Femur (tissue), 1 donor: ENCODE measurements around the gene PKD2L1.
"Not testable (repeated sequence)": the region's sequence is repeated elsewhere in the genome, so short reads cannot be mapped to it uniquely, and the experiment has no call there.

Experiments used
- DNase-seq: peaks from one replicate; pipeline ENCODE4 v3.0.0-alpha.2; 2017

Gene PKD2L1

DNA sequence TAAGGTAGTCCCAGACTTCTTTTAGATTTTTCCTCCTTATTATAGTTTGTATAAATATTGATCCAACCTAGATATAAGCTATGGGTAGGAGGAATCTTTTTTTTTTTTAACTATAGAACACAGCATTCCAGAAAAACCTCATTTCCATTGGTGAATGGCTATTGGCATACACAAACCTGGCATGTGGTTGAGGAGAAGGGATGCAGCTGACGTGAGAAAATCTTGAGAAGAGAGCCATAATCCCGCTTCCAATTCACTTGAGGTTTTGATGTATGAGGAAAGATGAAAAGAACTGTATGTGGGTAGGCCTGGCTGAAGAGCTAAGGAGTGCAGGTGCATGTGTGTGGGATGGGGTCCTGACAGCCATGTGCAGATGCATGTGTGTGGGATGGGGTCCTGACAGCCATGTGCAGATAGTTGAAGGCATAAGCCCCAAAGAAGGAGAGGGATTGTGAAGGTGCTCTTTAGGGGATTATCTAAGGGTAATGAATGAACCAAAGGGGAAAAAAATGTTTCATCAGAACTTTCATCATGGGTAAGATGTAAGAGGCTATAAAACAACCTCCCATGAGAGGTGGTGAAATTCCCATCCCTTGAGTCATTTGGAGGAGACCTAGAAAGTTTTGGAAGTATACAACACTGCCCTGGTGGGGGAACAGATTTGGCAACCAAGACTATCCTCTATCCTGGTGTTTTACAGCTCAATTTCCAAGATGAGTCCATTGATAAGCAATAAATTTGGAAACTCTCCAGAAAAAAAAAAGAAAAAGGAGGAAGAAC is 3.8 kb upstream of the PKD2L1 start:
- no peak for DNase-seq

DNA sequence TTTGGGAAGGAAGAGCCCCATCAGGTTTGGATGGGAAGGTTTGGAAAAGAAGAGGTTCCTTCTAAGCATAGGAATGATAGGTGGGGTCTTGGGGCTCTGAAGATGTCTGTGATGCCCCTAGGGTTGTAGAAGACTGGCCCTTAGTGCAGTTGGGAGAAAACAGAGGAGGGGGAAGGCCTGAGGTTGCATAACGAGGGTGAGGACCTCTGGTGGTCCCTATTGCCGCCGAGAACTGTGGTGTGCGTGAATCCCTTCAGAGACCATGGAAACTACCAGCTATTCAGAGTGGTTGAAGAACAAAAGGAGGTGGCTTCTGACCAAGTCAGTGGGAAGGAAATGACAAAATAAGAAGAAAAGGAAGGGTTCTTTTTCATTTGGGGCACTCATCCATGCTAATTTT is 3.1 kb upstream of the PKD2L1 start:
- DNase-seq: no peak

DNA sequence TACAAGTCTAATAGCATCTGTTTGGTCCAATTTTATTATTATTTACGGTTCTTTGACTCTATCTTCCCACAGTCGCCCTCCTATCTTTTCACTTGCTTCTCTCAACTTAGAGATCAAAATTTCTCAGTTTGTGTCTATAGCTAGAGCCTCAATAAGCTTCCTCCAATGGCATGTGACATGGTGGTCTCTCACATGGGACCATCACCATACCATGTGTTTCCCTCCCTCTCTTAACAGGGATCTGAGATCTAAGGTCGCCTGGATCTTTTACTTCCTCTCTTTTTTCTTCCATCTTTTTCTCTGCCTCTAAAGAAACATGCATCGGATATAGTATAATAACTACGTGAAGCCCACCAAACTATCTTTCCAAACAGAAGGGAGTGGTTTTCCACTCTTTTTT is 1.8 kb downstream of the PKD2L1 start:
- no peak for DNase-seq

DNA sequence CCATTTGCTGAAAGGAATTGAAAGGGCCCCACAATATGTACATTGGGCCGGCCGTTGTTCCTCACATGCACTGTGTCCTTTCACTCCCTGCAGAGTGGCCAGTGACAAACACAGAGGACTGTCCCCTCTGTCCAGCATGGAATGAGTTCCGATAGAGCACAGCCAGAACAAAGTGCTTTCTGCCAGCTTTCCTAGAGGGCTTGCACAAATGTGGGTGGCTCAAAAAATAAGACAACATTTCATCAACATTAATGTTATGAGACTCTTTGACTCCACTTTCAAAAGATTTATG is 2.4 kb downstream of the PKD2L1 start:
- DNase-seq: no peak

DNA sequence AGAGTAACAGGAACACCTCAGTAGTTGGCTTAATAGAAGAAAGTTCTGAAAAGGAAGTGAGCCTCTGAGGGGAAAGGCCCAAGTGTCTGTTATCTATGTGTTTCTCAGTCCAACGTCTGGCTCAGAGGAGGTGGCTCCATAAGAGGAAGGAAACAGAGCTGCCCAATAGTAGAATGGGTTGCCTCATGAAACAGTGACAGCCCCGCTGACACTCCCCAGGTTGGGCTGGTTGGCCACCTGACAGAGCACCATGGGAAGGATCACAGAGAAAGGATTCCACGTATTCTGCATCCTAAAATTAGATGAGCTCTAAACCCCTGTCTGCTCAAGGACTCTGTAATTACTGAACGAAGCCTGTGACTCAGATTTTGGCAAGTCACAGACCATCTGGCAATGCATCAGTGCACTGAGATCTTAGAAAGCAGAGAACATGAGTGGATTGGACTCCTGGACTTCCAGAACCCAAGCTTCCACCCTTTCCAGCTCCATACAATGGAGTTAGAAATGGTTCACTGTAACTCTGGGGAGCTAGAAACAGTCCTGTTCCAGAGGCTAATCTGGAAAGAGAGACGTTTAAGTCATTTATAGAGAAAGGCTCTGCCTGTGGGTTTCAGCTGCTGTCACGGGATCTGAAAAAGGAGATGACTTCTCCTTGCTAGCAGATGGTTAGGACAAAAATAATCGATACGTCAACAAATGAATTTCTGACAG is 2.9 kb downstream of the PKD2L1 start:
- peak; percentile 42 for DNase-seq

DNA sequence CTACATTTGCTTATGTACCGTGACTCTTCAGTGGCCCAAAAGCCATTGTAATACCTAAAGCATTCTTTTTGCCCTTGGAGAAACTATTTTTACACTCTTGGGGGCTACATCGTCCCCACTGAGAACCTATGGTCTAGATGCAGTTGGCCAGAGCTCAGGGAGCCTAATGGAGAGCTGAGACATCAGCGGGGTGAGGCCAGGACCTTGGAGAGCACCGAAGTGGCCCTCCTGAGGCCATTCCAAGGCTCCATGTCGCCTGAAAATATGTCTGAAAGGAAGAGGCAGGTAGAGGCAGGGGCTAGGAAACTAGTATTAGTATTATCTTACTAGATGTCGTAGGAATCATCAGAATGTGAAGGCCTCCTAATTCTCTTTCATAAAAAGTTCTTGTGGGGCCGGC is 4.9 kb downstream of the PKD2L1 start:
- no peak for DNase-seq

DNA sequence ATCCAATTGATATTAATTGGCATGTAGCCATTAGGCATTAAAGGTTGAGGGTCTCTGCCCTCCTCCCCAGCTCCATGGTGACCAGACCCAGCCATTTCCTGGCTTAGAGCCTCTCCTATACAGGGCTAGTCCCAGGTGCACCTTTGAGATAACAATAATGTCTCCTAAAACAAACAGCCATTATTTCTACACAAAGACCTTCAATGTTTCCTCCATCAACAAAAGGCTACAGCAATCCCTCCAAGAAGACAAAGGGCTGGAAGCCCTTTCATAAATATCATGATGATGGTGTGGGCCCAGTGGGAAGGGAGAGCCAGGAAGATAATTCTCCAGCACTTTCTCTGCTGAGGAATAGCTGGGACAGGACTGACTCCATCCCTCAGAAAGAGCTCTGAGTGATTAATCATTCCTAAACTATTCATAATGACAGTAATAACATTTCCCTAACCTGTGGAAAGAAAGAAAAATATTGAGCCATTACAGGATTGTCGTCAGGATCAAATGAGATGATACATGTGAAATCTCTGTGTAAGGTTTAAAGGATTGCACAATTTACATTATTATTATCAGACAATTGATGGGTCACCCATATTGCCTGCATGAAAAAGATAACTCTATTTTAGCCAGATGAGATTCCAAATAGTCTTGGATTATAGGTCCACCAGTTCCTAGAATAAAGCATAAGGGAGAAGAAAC is 10.2 kb downstream of the PKD2L1 start:
- no peak for DNase-seq

DNA sequence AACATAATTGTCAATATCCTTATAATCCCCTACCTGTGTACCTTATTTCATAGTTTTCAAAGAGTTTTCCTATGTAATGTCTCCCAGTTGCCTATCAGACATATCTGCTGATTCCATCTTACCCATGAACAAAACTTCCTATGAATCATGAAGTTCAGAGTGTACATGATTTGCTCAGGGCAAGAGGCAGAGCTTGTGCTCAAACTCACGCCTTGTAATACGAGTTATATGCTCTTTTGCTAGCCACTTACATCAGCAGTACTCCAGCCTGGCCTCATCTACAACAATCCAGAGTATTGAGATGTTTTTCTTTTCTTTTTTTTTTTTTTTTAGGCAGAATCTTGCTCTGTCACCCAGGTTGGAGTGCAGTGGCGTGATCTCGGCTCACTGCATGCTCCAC is 11.8 kb downstream of the PKD2L1 start:
- no peak for DNase-seq

DNA sequence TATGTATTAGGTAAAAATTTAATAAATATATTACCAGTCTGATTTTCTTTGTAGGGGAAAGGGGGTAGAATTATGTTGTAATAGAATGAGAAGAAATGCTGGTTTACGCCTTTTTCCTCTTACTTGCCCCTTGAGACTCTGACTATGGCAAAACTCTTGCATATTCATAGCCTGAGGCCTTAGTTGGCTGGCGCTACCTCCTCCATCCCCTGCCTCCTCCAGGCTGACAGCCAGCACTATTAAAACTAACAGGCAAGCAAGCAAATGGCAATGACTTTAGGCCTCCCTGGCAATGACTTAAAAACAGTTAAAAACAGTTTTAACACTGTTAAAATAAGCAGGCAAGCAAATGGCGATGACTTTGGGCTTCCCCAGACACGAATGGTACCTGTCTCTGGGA is 14.4 kb downstream of the PKD2L1 start:
- DNase-seq: no peak

DNA sequence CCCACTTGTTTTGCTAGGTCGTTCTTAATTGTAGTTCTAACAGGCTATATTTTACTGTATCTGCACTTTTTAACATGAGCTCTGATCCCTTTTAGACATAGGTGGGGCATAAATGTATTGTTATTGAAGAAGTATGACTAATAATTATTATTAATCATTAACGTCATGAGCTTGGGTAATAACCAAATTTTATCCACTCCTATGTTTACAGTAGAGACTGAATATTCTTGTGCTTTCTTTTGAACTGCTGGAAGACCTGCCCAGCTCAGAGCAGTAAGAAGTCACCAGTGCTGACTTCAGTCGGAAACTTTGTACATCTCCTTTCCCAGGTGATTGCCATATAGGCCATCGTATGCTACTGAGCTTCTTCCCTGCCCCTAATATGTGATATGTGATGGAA is 18.7 kb downstream of the PKD2L1 start:
- DNase-seq: no peak

DNA sequence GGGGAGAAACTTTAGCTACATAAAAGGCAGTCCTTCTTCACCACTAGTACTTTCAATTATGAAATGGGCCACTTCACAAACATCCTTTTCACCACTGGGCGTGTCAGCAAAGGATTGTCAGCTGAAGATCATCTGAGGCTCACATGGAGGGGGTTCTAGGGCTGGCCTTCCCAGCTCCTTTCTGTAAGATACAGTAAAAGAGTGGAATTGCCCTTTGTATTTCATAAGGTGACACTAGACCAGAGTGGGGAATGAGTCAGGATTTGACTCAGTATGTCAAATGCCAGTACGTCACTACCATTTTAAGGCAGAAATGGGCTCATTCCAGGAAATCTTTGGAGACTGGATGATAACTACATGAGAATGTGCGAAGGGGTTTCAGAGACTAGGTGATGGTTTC is 22.3 kb downstream of the PKD2L1 start:
- DNase-seq: no peak

DNA sequence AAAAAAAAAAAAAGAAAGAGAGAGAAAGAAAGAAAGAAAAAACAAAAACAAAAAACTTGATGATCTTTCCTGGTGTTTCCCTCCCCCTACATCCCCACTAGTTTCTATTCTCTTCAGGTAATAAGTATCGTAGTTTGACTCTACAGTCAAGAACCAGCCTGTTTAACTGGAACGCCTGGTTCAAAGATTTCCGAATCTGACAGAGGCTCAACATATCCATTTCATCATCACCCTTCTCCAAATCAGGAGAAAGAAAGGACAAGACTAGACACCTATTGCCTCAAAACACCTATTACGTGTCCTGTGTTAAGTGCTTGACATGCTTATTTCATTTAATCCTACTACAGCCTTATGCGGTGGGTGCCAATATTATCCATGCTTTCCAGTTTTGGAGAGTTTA is 23.2 kb downstream of the PKD2L1 start:
- DNase-seq: no peak

DNA sequence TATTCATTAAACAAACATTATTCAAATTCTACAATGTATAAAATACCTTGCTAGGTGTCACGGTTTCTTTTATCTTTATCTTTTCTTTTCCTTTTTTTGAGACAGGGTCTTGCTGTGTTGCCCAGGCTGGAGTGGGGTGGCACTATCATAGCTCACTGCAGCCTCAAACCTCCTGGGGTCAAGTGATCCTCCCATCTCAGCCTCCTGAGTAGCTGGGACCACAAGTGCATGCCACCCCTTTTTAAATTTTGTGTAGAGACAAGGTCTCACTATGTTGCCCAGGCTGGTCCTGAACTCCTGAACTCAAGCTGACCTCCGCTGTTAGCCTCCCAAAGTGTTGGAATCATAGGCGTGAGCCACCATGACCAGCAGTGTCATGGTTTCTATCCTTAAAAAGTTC is 25.6 kb downstream of the PKD2L1 start:
- DNase-seq: no peak

DNA sequence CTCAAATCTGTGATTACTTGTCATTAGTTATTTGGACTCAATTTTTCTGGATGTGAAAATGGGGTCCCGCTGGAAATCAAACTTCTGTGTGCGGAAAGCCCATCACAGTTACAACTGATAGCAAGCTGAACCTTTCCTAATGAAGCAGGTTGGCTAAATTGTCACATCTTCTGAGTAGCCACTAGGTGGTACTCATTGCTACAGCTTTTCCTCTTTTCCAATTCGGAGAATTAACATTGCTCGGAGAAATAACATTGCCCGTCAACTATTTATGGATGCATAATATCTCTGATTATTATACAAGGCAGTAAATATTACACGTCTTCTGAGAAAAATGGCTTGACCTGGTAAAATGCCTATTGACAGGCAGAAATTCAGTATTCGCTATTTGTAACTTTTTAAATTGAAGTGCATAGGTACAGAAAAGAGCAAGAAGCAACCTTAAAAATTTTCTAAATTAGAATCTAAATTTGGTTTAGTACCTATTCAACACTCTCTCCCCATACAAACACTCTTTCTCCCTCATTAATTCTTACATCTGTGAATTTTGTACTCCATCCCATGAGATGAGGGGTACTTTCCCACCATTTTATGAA is 26.2 kb downstream of the PKD2L1 start:
- no peak for DNase-seq

DNA sequence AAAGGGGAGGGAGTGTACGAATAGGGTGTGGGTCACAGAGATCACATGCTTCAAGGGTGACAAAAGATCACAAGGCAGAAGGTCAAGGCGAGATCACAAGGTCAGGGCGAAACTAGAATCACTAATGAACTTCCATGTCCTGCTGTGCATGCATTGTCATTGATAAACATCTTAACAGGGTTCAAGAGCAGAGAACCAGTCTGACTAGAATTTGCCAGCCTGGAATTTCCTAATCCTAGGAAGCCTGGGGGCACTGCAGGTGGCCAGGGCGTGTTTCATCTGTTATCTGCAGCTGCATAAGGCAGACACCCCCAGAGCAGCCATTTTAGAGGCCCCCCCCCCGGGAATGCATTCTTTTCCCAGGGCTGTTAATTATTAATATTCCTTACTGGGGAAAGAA is 28.9 kb downstream of the PKD2L1 start:
- not testable (repeated sequence) for DNase-seq

DNA sequence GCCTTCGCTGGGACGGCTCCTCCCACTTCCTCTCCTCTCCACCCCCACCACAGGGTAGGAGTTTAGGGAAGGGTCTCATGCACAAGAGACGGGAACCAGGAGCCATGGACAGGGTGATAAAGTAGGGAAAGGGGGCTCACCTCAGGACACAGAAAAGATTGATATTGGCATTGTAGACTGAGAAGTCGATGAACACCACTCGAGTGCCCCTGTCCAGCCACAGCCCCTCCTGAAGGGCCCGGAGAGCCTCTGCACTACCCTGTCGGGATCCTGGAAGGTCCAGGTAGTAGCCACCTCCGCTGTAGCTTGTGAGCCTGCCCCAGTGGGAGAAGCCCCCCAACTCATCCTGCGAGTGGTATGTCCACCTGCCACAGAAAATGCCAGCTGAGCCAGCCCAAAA is 32.8 kb downstream of the PKD2L1 start:
- DNase-seq: no peak

DNA sequence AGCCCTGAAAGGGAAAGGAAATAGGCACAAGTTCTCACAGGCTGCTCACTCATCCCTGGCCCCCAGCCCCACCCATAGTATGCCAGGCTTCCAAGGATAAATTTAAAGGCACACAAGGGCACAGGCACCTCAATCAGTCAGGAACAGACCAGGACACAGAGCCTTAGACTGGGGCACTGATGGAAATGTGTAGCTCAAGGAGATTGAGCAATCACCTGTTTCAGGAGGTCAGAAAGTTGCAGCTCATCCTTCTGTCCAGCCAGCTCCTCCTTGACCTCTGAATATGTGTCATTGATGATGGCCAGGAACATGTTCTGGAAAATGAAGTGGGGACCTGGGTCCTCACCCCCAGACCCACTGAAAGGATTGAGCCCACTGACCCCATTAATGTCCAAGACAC is 37.0 kb downstream of the PKD2L1 start:
- DNase-seq: no peak

DNA sequence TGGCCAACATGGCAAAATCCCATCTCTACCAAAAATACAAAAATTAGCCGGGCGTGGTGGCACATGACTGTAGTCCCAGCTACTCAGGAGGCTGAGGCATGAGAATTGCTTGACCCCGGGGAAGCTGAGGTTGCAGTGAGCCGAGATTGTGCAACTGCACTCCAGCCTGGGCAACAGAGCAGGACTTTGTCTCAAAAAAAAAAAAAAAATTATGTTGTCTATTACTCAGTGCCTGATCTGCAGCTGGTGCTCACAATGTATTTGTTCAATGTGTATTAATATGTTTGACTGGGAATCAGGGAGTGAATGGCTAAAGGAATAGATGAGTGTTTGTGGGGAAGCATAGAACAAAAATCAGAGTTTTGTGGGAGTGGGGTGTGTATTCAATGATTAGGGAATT is 37.7 kb downstream of the PKD2L1 start:
- not testable (repeated sequence) for DNase-seq

DNA sequence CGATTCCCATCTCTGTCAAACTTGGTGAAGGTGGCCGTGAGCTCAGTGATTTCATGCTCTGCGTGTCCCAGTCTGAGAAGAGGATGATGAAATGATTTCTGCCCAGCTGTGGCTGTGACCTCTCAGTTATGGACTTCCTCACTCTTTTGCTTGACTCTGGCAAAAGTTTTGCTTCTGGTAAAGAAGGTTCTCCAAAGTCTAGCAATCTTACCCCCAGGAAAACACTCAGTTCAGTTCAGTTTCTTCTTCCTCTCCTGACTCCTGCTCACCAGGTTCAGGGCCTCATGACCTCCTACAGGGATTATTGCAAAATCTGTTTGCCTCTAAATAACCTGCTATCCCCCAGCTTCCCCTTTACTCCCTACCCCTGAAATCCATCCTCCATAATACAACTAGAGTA is 38.7 kb downstream of the PKD2L1 start:
- DNase-seq: no peak

DNA sequence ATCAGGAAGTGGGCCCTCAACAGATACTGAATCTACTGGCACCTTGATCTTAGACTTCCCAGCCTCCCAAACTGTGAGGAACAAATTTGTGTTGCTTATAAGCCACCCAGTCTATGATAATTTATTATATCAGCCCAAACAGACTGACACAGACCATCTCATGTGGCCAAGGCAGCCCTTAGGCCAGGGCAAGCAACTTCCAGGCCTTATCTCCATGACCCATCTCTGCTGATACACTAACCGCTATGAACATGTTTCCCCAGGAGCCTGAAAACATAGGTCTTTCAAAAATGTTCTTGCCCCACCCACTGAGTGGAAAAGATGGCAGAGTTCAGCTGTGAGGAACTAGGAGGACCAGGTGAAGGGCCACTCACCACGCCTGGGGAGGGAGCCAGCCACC is 40.4 kb downstream of the PKD2L1 start:
- no peak for DNase-seq

DNA sequence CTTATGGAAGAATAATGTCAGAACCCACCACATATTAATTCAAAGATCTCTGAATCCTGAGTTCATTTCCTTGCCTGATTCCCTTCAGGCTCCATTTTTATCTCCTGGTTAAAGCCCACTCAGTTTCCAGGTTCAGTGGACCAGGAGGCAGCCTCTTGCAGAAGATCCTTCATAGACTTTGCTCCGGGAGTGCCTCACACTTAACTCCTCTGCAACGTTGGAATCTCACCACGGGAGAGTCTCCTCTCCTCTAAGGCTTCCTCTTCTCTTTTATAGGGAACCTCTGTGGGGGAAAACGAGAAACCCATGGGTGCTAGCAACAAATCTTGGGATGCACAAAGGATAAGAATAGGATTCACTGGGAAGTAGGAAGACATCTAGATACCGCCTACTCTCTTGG is 41.8 kb downstream of the PKD2L1 start:
- no peak for DNase-seq

DNA sequence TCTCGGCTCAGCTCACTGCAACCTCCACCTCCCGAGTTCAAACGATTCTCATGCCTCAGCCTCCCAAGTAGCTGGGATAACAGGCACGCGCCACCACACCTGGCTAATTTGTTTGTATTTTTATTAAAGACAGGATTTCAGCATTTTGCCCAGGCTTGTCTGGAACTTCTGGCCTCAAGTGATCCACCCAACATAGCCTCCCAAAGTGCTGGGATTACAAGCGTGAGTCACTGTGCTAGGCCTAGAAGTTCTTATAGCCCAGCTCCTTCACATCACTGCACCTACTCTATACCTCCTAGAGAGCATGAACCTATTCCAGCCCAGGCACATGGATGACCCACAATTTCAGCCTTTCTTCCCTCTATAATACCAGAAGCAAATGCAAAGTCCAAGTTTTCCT is 42.3 kb downstream of the PKD2L1 start:
- no peak for DNase-seq

DNA sequence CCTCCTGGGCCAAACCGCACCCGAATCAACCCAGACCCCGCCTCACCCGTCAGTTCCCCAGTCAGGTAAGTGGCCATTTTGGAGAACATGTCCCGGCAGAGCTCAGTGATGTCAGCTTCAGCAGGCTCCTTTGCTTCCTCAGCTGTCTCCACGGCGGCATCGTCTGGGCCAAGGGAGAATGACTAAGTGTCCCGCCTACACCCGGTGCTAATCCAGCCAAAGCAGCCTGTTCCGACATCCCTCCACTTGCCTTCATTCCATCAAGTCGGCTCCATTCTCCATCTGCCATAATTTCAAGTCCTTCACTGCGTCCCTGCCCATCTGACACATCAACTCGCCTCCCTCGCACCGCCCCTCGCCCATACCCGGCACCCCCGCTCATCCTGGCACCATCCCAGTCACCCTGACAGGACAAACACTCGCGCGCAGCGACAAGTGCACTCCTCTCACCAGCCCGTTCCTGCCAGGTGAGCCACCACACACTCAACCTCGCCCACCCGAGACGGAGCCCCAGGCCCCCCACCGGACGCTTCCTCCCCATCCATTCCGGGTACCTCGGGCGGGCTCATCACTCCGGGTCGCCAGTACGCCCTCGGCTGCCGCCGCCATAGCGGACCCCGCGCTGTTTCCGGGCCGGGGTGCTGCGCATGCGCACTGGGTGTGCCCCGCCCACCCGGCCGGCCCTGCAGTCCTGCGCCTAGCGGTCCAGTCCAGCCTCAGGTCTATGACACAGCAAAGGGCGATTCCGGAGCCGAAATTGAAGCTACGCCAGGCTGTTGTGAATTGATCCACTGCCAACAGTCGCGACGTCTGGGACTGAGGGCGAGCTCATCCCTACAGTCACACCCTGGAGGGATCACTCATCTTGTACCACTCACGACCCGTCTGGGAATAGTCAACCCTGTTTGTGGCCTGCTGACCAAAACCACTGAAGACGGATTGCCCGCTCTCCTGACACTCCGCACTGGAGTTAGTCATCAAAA is 43.7 kb downstream of the PKD2L1 start, which contains the start of gene BLOC1S2:
Gene BLOC1S2 (minus strand): TSS at position 630 of the 983 bp plus-strand sequence. CDS start 21 bp downstream, at position 609.
- DNase-seq: peak; percentile 93
